Common myeloid progenitor, CD34-positive (primary cell): ENCODE data around the gene PNMT.
A peak's percentile ranks its signal among the peaks of the same experiment; 100 is the strongest.
"Not testable (repeated sequence)": the region's sequence is repeated elsewhere in the genome, so short reads cannot be mapped to it uniquely, and the experiment has no call there.

Experiments
- CTCF ChIA-PET: fragments of 350-600 bp; sonication (Branson Sonifier 250); formaldehyde crosslinking; loops from one replicate; lab custom pipeline; 2021; ENCODE audit warnings: antibody characterized with exemption; lab: Charles Lee
- POLR2A ChIA-PET: fragments of 350-600 bp; sonication (Branson Sonifier 250); formaldehyde crosslinking; loops from one replicate; lab custom pipeline; 2021; ENCODE audit warnings: antibody characterized with exemption; lab: Charles Lee
- DNase-seq, 3 donors: peaks; one replicate each; pipeline versions ENCODE4 v3.0.0 to v3.0.0-alpha.2; 2013
- H3K27ac ChIP-seq, 2 experiments: 1 replicate in 1 of 2; 2 replicates in 1 of 2; pipeline ENCODE4 v1.7.0; 2013; ENCODE audit warnings: inconsistent platforms in 2 of 2, low read length in 2 of 2, mild to moderate bottlenecking in 2 of 2, low read depth in 1 of 2, moderate library complexity in 1 of 2; ENCODE audit not compliant: severe bottlenecking in 2 of 2, insufficient read depth in 1 of 2, poor library complexity in 1 of 2
- H3K27me3 ChIP-seq, 5 experiments: replicated peaks in 2 of 5; 1 replicate in 3 of 5; 2 replicates in 2 of 5; pipeline versions ENCODE4 v1.6.1 to v1.7.0; 2013; ENCODE audit warnings: low read length in 4 of 5, mild to moderate bottlenecking in 2 of 5, moderate library complexity in 2 of 5, inconsistent platforms in 1 of 5; ENCODE audit not compliant: insufficient read depth in 5 of 5, control insufficient read depth in 4 of 5
- H3K36me3 ChIP-seq, 4 experiments: 1 replicate in 2 of 4; 2 replicates in 2 of 4; pipeline versions ENCODE4 v1.6.1 to v1.7.0; 2013; ENCODE audit warnings: low read length in 3 of 4, control low read depth in 1 of 4, mild to moderate bottlenecking in 1 of 4; ENCODE audit not compliant: control insufficient read depth in 4 of 4, insufficient read depth in 4 of 4
- H3K4me1 ChIP-seq, 4 experiments: 1 replicate in 3 of 4; 2 replicates in 1 of 4; pipeline versions ENCODE4 v1.6.1 to v1.7.1; 2013; ENCODE audit warnings: low read length in 3 of 4, mild to moderate bottlenecking in 3 of 4, control low read depth in 1 of 4, inconsistent platforms in 1 of 4, moderate library complexity in 1 of 4; ENCODE audit not compliant: control insufficient read depth in 4 of 4, insufficient read depth in 4 of 4; ENCODE audit errors: control extremely low read depth in 1 of 4
- H3K4me3 ChIP-seq, 7 experiments: 1 replicate in 4 of 7; 2 replicates in 3 of 7; pipeline versions ENCODE4 v1.5.1 to v1.7.0; 2013; ENCODE audit warnings: mild to moderate bottlenecking in 7 of 7, low read length in 6 of 7, moderate library complexity in 6 of 7, inconsistent platforms in 2 of 7, low read depth in 2 of 7, control low read depth in 1 of 7; ENCODE audit not compliant: insufficient read depth in 4 of 7, control insufficient read depth in 1 of 7; ENCODE audit errors: extremely low read depth in 1 of 7
- H3K9me3 ChIP-seq, 5 experiments: 1 replicate in 4 of 5; 2 replicates in 1 of 5; pipeline versions ENCODE4 v1.6.1 to v1.7.1; 2013; ENCODE audit warnings: low read length in 4 of 5, mild to moderate bottlenecking in 2 of 5, inconsistent platforms in 1 of 5, low read depth in 1 of 5, moderate library complexity in 1 of 5; ENCODE audit not compliant: control insufficient read depth in 4 of 5, insufficient read depth in 2 of 5; ENCODE audit errors: control extremely low read depth in 1 of 5
- WGBS: methylation state at CpG from one replicate; pipeline ENCODE4 v1.1.5; 2013; ENCODE audit not compliant: insufficient coverage; 5-methylcytosine and 5-hydroxymethylcytosine counted together

The PNMT gene

DNA sequence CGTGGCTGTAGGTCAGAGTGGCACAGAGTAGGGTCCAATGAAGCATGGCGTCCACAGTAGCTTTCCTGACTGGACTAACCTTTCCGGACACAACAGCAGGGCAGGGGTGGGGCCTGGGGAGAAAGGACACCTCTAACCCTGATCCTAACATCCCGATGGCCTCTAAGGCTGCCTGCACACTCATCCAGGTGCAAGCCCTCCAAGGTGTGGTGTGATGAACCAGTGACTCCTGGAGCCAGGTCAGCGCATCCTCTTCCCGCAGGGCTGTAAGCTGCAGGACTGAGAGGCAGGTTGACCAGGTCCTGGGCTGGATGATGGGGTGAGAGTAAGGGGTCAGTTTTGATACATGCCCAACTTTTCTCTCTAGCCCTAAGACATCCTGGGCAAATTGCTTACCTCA lies 28.5 kb downstream of the PNMT start:
- H3K27ac ChIP-seq, result no peak overlapping the region
- ChIA-PET POLR2A (no interaction called here), CTCF (no interaction called here)
- H3K4me3 ChIP-seq, result no peak overlapping the region
- peaks cover 0 to 7% (median 1%) of the 10 kb centered on the region in 4 experiments for H3K36me3 ChIP-seq
- 100% methylated on average over 5 of the region's 6 CpGs for WGBS
- no peak for DNase-seq
- H3K9me3 ChIP-seq, result no peaks in the 10 kb centered on the region
- H3K4me1 ChIP-seq, result peaks cover 0 to 11% (median 8%) of the 10 kb centered on the region in 4 experiments
- peaks cover 0 to 34% (median 11%) of the 10 kb centered on the region in 5 experiments for H3K27me3 ChIP-seq

DNA sequence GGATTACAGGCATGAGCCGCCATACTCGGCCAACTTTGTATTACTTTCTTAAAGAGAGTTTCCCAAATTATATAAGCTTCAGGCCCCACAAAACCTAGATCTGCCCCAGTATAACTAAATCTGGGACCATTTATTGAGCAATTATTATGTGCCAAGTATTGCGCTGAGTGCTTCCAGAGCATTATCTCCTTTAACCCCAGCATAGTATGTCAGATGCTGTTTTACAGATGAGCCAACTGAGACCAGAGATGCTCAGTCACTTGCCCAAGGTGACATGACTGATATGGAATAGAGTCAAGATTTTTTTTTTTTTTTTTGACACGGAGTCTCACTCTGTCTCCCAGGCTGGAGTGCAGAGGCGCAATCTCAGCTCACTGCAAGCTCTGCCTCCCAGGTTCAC lies 29.7 kb downstream of the PNMT start:
- 92% methylated on average over 2 of the region's 5 CpGs for WGBS
- H3K4me1 ChIP-seq, result peaks cover 0 to 11% (median 8%) of the 10 kb centered on the region in 4 experiments
- H3K9me3 ChIP-seq, result no peaks in the 10 kb centered on the region
- DNase-seq, result no peak
- ChIA-PET POLR2A (no interaction called here), CTCF (interaction anchor here (0.7 to 1.9 kb wide), 2 partner anchors 67 to 79 kb away, joined by 3 to 4 read pairs; no protein-coding TSS in a partner anchor)
- no peak overlapping the region for H3K27ac ChIP-seq
- H3K4me3 ChIP-seq, result no peak overlapping the region
- H3K36me3 ChIP-seq, result peaks cover 0 to 7% (median 1%) of the 10 kb centered on the region in 4 experiments
- H3K27me3 ChIP-seq, result peaks cover 0 to 40% (median 14%) of the 10 kb centered on the region in 5 experiments

DNA sequence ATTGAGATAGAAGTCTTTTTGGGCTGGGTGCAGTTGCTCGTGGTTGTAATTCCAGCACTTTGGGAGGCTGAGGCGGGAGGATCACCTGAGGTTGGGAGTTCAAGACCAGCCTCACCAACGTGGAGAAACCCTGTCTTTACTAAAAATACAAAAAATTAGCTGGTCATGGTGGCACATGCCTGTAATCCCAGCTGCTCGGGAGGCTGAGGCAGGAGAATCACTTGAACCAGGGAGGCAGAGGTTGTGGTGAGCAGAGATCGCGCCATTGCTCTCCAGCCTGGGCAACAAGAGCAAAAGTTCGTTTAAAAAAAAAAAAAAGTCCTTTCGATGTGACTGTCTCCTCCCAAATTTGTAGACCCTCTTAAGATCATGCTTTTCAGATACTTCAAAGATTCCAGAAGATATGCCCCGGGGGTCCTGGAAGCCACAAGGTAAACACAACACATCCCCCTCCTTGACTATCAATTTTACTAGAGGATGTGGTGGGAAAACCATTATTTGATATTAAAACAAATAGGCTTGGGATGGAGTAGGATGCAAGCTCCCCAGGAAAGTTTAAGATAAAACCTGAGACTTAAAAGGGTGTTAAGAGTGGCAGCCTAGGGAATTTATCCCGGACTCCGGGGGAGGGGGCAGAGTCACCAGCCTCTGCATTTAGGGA lies 31.0 kb downstream of the PNMT start:
- CTCF ChIA-PET, result interaction anchor here (1.5 to 1.9 kb wide), 3 partner anchors 9 to 80 kb away, joined by 3 to 5 read pairs (median 4); no protein-coding TSS in a partner anchor

DNA sequence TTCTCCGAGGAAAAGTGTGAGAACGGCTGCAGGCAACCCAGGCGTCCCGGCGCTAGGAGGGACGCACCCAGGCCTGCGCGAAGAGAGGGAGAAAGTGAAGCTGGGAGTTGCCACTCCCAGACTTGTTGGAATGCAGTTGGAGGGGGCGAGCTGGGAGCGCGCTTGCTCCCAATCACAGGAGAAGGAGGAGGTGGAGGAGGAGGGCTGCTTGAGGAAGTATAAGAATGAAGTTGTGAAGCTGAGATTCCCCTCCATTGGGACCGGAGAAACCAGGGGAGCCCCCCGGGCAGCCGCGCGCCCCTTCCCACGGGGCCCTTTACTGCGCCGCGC lies 31.5 kb downstream of the PNMT start, which contains the start of gene ERBB2:
TSS of gene ERBB2 (plus strand) at position 247 of the 330 bp plus-strand sequence. CDS start 175 bp downstream, outside the sequence.
- Histone ChIP-seq H3K27ac (no peak within 1 kb of the TSS), H3K36me3 (peaks cover 0 to 7% (median 0%) of the 10 kb centered on the region in 4 experiments), H3K9me3 (no peaks in the 10 kb centered on the region), H3K4me3 (peak within 1 kb of the TSS in 4 of 7 experiments; percentile 6 to 63 (median 52)), H3K4me1 (peaks cover 0 to 11% (median 8%) of the 10 kb centered on the region in 4 experiments), H3K27me3 (peaks cover 0 to 40% (median 14%) of the 10 kb centered on the region in 5 experiments)
- CTCF ChIA-PET, result interaction anchor here (1.5 to 1.9 kb wide), 3 partner anchors 9 to 81 kb away, joined by 3 to 5 read pairs (median 4); no protein-coding TSS in a partner anchor
- DNase-seq, result no peak
- WGBS, result 12% methylated on average over 17 of the region's 20 CpGs
- POLR2A ChIA-PET, result interaction anchor here (1.3 kb wide), 1 partner anchor 24 kb away, joined by 3 read pairs; no protein-coding TSS in a partner anchor

More for the DNA sequence above, 31.0 kb downstream of the PNMT start:
- H3K36me3 ChIP-seq, POLR2A ChIA-PET, H3K9me3 ChIP-seq, DNase-seq, H3K27ac ChIP-seq, H3K4me3 ChIP-seq: not testable (repeated sequence)
- peaks cover 0 to 40% (median 14%) of the 10 kb centered on the region in 5 experiments for H3K27me3 ChIP-seq
- 75% methylated on average over 9 of the region's 11 CpGs for WGBS
- H3K4me1 ChIP-seq, result peaks cover 0 to 11% (median 8%) of the 10 kb centered on the region in 4 experiments

DNA sequence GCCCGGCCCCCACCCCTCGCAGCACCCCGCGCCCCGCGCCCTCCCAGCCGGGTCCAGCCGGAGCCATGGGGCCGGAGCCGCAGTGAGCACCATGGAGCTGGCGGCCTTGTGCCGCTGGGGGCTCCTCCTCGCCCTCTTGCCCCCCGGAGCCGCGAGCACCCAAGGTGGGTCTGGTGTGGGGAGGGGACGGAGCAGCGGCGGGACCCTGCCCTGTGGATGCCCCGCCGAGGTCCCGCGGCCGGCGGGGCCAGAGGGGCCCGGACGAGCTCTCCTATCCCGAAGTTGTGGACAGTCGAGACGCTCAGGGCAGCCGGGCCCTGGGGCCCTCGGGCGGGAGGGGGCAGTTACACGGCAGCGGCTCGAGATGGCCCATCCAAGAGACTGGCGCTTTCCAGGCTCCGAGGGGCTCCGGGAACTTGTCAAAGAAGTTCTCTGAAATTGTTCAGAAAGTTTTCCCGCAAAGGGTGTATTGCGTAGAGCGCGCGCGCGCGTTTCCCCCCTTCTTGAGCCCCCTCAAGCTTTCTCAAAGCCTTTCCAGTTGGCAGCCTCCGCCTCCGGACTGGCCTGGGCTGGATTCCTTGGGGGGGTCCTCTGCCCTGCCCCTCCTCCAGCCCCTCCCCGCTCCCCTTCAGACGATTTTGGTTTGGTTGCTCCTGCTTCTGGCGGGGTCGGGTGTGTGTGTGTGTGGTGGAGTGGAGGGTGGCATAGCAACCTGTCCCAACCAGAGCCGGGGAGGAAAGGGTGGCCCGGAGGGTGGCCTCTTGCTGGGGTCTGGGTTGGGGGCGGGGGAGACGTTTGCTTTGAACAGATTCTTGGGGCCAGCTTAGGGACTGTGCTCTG lies 32.1 kb downstream of the PNMT start:
- ChIA-PET POLR2A (interaction anchor here (0.6 to 1.3 kb wide), 2 partner anchors 24 to 394 kb away, joined by 3 read pairs; no protein-coding TSS in a partner anchor), CTCF (interaction anchor here (1.0 to 1.9 kb wide), 4 partner anchors 10 to 81 kb away, joined by 3 to 5 read pairs (median 4); no protein-coding TSS in a partner anchor)
- Histone ChIP-seq H3K4me1 (peaks cover 0 to 11% (median 8%) of the 10 kb centered on the region in 4 experiments), H3K27ac (no peak overlapping the region), H3K4me3 (peak overlapping the region in 4 of 7 experiments; percentile 6 to 63 (median 52)), H3K36me3 (peaks cover 0 to 5% (median 0%) of the 10 kb centered on the region in 4 experiments), H3K9me3 (no peaks in the 10 kb centered on the region), H3K27me3 (peaks cover 0 to 40% (median 14%) of the 10 kb centered on the region in 5 experiments)
- WGBS, result 2% methylated on average over 30 of the region's 57 CpGs
- DNase-seq, result peak in 2 of 3 donors; percentile 35

DNA sequence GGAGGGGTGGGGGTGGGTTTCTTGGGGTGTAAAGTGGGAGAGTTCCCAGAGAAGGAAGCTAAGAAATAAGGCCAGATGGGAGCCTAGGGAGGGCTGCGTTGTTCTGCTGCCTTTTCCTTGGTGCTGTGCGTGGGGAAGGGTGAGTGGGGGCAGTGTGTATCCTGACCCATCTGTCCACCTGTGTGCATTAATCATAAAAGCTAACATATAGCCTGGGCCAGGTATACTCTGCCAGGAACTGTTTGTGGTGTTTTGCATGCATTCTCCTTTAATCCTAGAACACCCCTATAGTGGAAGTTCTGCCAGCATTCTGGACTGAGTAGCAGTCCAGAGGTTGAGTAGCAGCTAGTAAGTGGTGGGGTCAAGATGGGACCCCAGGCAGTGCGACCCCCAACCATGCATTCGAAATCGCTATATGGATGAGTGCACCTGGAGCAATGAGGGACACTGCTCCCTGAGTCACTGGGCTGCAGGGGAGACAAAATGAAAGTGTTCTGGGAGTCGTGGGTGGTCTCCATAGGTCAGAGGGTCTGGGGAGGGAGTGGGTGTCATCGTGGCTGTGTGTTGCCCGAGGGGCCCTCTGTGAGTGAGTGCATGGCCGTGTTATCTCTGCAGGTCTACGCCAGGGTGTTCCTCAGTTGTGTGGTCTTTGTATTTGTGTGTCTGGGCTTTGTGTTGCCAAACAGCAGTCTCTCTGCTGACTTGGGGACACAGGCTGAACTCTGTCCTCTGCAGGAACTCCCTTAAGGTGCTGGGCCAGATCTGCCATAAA lies 32.9 kb downstream of the PNMT start:
- ChIA-PET POLR2A (interaction anchor here (0.6 to 1.3 kb wide), 2 partner anchors 25 to 395 kb away, joined by 3 read pairs; no protein-coding TSS in a partner anchor), CTCF (interaction anchor here (1.0 kb wide), 1 partner anchor 80 kb away, joined by 3 read pairs; no protein-coding TSS in a partner anchor)
- no peak overlapping the region for H3K27ac ChIP-seq
- no peak overlapping the region for H3K4me3 ChIP-seq
- H3K27me3 ChIP-seq, result peaks cover 0 to 40% (median 14%) of the 10 kb centered on the region in 5 experiments
- 72% methylated on average over 10 of the region's 10 CpGs for WGBS
- peaks cover 0 to 11% (median 8%) of the 10 kb centered on the region in 4 experiments for H3K4me1 ChIP-seq
- DNase-seq, result no peak
- H3K36me3 ChIP-seq, result peaks cover 0 to 4% (median 0%) of the 10 kb centered on the region in 4 experiments
- H3K9me3 ChIP-seq, result no peaks in the 10 kb centered on the region
